ENCODE data around the gene ALDOA.

Gene ALDOA

DNA sequence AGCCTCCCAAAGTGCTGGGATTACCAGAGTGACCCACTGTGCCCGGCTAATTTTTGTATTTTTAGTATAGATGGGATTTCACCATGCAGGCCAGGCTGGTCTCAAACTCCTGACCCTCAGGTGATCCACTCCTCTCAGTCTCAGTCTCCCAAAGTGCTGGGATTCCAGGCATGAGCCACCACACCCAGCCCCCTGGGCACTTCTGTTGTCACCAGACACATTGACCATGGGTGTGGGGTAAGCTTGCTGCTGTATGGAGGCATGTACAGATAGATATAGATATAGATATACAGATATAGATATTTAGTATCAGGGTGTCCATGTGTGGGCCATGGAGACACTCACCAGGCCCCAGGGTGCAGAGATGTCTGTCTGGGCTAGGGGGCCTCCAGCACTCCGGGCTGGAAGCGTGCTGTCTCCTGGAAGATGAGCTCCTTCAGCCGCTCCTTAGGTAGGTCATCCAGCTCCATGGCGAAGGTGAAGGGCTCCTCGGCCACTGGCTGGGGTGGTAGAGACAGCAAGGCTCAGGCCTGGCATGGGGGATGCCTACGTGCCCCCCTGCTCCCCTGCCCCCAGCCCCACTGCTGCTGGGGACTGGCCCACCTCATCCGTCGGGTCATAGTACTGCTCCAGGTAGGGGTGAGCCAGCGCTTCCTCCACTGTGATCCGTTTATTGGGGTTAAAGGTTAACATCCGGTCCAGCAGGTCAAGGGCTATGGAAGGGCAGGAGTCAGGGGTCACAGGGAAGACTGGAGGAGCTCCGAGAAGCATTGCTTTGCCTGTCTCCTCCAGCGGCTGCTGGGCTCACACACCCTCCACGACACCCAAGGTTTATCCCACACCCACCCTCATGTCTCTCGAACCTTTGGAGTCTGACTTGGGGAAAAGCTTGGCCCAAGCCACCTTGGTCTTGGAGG lies 51.0 kb downstream of the ALDOA start:
- no peak overlapping the region for H3K4me3 ChIP-seq (ENCODE audit: control insufficient read depth, low read depth, low read length)
- TF ChIP-seq, protein P1, sequence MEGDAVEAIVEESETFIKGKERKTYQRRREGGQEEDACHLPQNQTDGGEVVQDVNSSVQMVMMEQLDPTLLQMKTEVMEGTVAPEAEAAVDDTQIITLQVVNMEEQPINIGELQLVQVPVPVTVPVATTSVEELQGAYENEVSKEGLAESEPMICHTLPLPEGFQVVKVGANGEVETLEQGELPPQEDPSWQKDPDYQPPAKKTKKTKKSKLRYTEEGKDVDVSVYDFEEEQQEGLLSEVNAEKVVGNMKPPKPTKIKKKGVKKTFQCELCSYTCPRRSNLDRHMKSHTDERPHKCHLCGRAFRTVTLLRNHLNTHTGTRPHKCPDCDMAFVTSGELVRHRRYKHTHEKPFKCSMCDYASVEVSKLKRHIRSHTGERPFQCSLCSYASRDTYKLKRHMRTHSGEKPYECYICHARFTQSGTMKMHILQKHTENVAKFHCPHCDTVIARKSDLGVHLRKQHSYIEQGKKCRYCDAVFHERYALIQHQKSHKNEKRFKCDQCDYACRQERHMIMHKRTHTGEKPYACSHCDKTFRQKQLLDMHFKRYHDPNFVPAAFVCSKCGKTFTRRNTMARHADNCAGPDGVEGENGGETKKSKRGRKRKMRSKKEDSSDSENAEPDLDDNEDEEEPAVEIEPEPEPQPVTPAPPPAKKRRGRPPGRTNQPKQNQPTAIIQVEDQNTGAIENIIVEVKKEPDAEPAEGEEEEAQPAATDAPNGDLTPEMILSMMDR (conservative IDR thresholded peaks at IDR 0.05; ENCODE audit: control insufficient read depth, insufficient read depth, low read depth, low read length) = no peak
- DNase-seq (ENCODE audit: low read depth) = no peak

GRCh38 chr16:30117768-30118167 lies 52.2 kb downstream of the ALDOA start:
- no peak for DNase-seq (ENCODE audit: low read depth)
- TF ChIP-seq, protein P1 (conservative IDR thresholded peaks at IDR 0.05; ENCODE audit: control insufficient read depth, insufficient read depth, low read depth, low read length) = no peak
- H3K4me3 ChIP-seq (ENCODE audit: control insufficient read depth, low read depth, low read length) = no peak overlapping the region

DNA sequence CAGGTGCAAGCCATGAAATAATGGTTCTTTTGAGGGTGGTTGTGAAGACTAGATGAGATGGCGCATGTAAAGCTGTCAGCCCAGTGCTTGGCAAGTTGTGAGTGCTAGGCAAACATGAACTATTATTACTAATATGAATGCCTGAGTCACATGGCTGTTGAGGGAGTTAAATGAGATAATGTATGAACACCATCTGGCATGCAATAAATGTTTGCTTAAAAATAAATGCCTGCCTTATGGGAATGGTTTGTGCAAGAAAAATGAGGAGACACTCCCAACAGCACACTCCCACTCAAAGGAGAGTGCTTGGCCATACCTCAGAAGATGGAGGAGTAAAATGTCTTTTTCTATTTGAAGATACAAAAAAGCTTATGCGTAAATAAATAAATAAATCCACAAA lies 53.9 kb downstream of the ALDOA start:
- TF ChIP-seq, protein P1 (conservative IDR thresholded peaks at IDR 0.05; ENCODE audit: control insufficient read depth, insufficient read depth, low read depth, low read length) = no peak
- DNase-seq (ENCODE audit: low read depth) = peak; percentile 41
- no peak overlapping the region for H3K4me3 ChIP-seq (ENCODE audit: control insufficient read depth, low read depth, low read length)
